ENCODE results near the gene CDKN1C. TPM values are rescaled to one million over a fixed set of nuclear protein-coding genes. Genes with fewer than 3 reads are reported as not detected.

The CDKN1C gene
- polyA plus RNA-seq, 1 of the 3 experiments (the other 2 are of a cell fraction), result 1.6 TPM

GRCh38 chr11:2892215-2892966 lies 6.8 kb upstream of the CDKN1C start (continued):
- TF ChIP-seq USF2 (IDR thresholded peaks at IDR 0.05; ENCODE audit: borderline replicate concordance, low read depth, low read length) (no peak), PBX3 (IDR thresholded peaks at IDR 0.05) (no peak), FOXJ3 (CRISPR knock-in tag; IDR thresholded peaks at IDR 0.05) (no peak), IRF3 (IDR thresholded peaks at IDR 0.05; ENCODE audit: low read depth, low read length) (no peak), GABPA (IDR thresholded peaks at IDR 0.05; ENCODE audit: low read depth) (peak; percentile 74), TAF1 (IDR thresholded peaks at IDR 0.05; ENCODE audit: borderline replicate concordance, low read depth, low read length) (no peak), MEF2A (IDR thresholded peaks at IDR 0.05; ENCODE audit: borderline replicate concordance, low read depth) (no peak), USF1 (IDR thresholded peaks at IDR 0.05; ENCODE audit: borderline replicate concordance, low read depth) (no peak), EP300 (IDR thresholded peaks at IDR 0.05; ENCODE audit: borderline replicate concordance in 1 of 2, low read depth in 1 of 2, low read length in 1 of 2) (no peak), RAD21 (IDR thresholded peaks at IDR 0.05; ENCODE audit: low read length) (peak; percentile 77), POLR2AphosphoS5 (IDR thresholded peaks at IDR 0.05; ENCODE audit: low read depth, low read length) (no peak), MAX (IDR thresholded peaks at IDR 0.05; ENCODE audit: low read depth) (0 out of 2 replicates have a peak, but pooled peaks have one; percentile 23), ZBTB33 (IDR thresholded peaks at IDR 0.05; ENCODE audit: borderline replicate concordance, low read depth) (no peak)

Data from SK-N-SH (cell line).